K562 (cell line): ENCODE measurements around the gene ECI2. TPM values are rescaled to one million over a fixed set of nuclear protein-coding genes. Genes with fewer than 3 reads are reported as not detected.

ENCODE experiments used
- ARID1B ChIP-seq: fragments of 450-650 bp; IDR thresholded peaks from 2 replicates; pipeline ENCODE4 v1.6.1; 2016; ENCODE audit warnings: antibody characterized with exemption, mild to moderate bottlenecking, inconsistent platforms
- CBFA2T2 ChIP-seq: fragments of 450-650 bp; conservative IDR thresholded peaks from 2 replicates; pipeline ENCODE4 v1.6.1; 2017; ENCODE audit warnings: mild to moderate bottlenecking
- CBFA2T3 ChIP-seq: fragments of 450-650 bp; IDR thresholded peaks from 2 replicates; pipeline ENCODE4 v1.6.1; 2017
- ELF1 ChIP-seq: fragments of 200-800 bp; sonication (Bioruptor generic); IDR thresholded peaks from 2 replicates; pipeline ENCODE4 v1.6.1; 2016; ENCODE audit warnings: missing genetic modification characterization, missing compliant biosample characterization
- ERF ChIP-seq: fragments of 450-650 bp; formaldehyde crosslinking; IDR thresholded peaks from 2 replicates; pipeline ENCODE4 v1.4.0; 2020; ENCODE audit warnings: mild to moderate bottlenecking, mixed read lengths
- FOXP4 ChIP-seq: sonication (generic); formaldehyde crosslinking; IDR thresholded peaks from 2 replicates; pipeline ENCODE4 v1.8.0; 2022; ENCODE audit warnings: mild to moderate bottlenecking, missing genetic modification reagents, borderline replicate concordance
- GABPA ChIP-seq: fragments of 200-800 bp; sonication (Bioruptor generic); conservative IDR thresholded peaks from 2 replicates; pipeline ENCODE4 v1.6.1; 2016; ENCODE audit warnings: low read depth, missing genetic modification characterization, missing compliant biosample characterization
- HES1 ChIP-seq: fragments of 450-650 bp; IDR thresholded peaks from 2 replicates; pipeline ENCODE4 v1.6.1; 2016; ENCODE audit warnings: low read depth, mild to moderate bottlenecking, moderate library complexity
- HNRNPLL ChIP-seq: fragments of 200-400 bp; formaldehyde crosslinking; IDR thresholded peaks from 2 replicates; pipeline ENCODE4 v1.6.1; 2017; ENCODE audit warnings: low read length, low read depth, mild to moderate bottlenecking; ENCODE audit not compliant: poor library complexity, severe bottlenecking
- MED1 ChIP-seq: sonication (generic); formaldehyde crosslinking; IDR thresholded peaks from 2 replicates; pipeline ENCODE4 v1.8.1; 2023; ENCODE audit warnings: missing genetic modification reagents, borderline replicate concordance
- MEF2D ChIP-seq: conservative IDR thresholded peaks from 2 replicates; pipeline ENCODE4 v1.6.1; 2016; ENCODE audit warnings: low read depth, missing genetic modification characterization, missing compliant biosample characterization
- MLX ChIP-seq, 2 experiments: fragments of 450-650 bp in 1 of 2; sonication (generic) in 1 of 2; formaldehyde crosslinking; conservative IDR thresholded peaks; 2 replicates each; pipeline versions ENCODE4 v1.4.0 to v1.8.1; 2020 to 2022; ENCODE audit warnings: mild to moderate bottlenecking in 1 of 2, missing genetic modification reagents in 1 of 2
- MTA2 ChIP-seq: fragments of 450-650 bp; IDR thresholded peaks from 2 replicates; pipeline ENCODE4 v1.6.1; 2016; ENCODE audit warnings: low read depth
- NCOA2 ChIP-seq, 2 experiments: fragments of 450-650 bp; IDR thresholded peaks; 2 replicates each; pipeline ENCODE4 v1.6.1; 2018; ENCODE audit warnings: mild to moderate bottlenecking in 2 of 2, moderate library complexity in 1 of 2; ENCODE audit not compliant: partially characterized antibody in 2 of 2
- PML ChIP-seq: IDR thresholded peaks from 2 replicates; pipeline ENCODE4 v1.6.1; 2012; ENCODE audit warnings: low read length, inconsistent platforms
- RCOR1 ChIP-seq, 2 experiments: IDR thresholded peaks; 2 replicates each; pipeline ENCODE4 v1.6.1; 2012; ENCODE audit warnings: low read depth in 2 of 2, low read length in 2 of 2, borderline replicate concordance in 1 of 2, improper control_type of control experiment in 1 of 2
- RFX5 ChIP-seq: IDR thresholded peaks from 2 replicates; pipeline ENCODE4 v1.6.1; 2011; ENCODE audit warnings: low read depth, mild to moderate bottlenecking, improper control_type of control experiment, low read length
- RNF219 ChIP-seq: fragments of 250-450 bp; sonication (Bioruptor Pico); IDR thresholded peaks from 2 replicates; pipeline ENCODE4 v1.5.0; 2022; ENCODE audit warnings: mild to moderate bottlenecking
- SMAD3 ChIP-seq: fragments of 450-650 bp; formaldehyde crosslinking; conservative IDR thresholded peaks from 2 replicates; pipeline ENCODE4 v1.4.0; 2020; ENCODE audit warnings: mild to moderate bottlenecking
- STAG1 ChIP-seq: sonication (generic); formaldehyde crosslinking; IDR thresholded peaks from 2 replicates; pipeline ENCODE4 v1.5.0; 2020; ENCODE audit warnings: missing genetic modification reagents, borderline replicate concordance
- TCF7L2 ChIP-seq: fragments of 150-350 bp; IDR thresholded peaks from 2 replicates; pipeline ENCODE4 v1.6.1; 2016; ENCODE audit warnings: low read depth, mild to moderate bottlenecking, low read length, moderate library complexity
- TSC22D4 ChIP-seq: fragments of 450-650 bp; IDR thresholded peaks from 2 replicates; pipeline ENCODE4 v1.6.1; 2016; ENCODE audit warnings: missing genetic modification characterization, missing biosample characterization, control low read depth
- polyA plus RNA-seq, 8 experiments: library from polyadenylated mRNA; depleted of rRNA in 4 of 8; stranded (reverse) in 5 of 8; unstranded in 3 of 8; fragments of >200 nt; fragmentation: Nextera tagmentation in 2 of 8; fragmentation: Illumina TruSeq in 1 of 8; extraction: Ambion mirVana in 2 of 8; extraction: Trizol in 1 of 8; gene quantifications; 2 replicates each; pipeline versions ENCODE4 v1.2.1 to v1.2.3, GENCODE V29; 2011 to 2014; ENCODE audit warnings: inconsistent platforms in 1 of 8, missing spikeins in 1 of 8
- total RNA-seq, 7 experiments: library from RNA; depleted of rRNA in 6 of 7; stranded (reverse); fragments of >200 nt in 6 of 7; fragmentation: Illumina TruSeq in 2 of 7; extraction: Trizol in 2 of 7; gene quantifications; 2 replicates each; pipeline versions ENCODE4 v1.2.1 to v1.2.3, GENCODE V29; 2011 to 2021; ENCODE audit warnings: low replicate concordance in 1 of 7

Gene ECI2
- total and polyA plus RNA-seq, 9 of the 15 experiments (the other 6 are each of a cell fraction or from before 2014, with no cell fraction given) = 80.7 to 377 (median 142) TPM

GRCh38 chr6:4164117-4164442 lies 28.7 kb upstream of the ECI2 start (continued):
- TF ChIP-seq HNRNPLL = no peak
- no peak for TF ChIP-seq MLX (CRISPR knock-in tag; conservative IDR thresholded peaks at IDR 0.05)
- no peak for TF ChIP-seq HES1
- peak; percentile 75 for TF ChIP-seq CBFA2T3
- no peak for TF ChIP-seq STAG1
- 0 out of 2 replicates have a peak, but pooled peaks have one; percentile 22 for TF ChIP-seq PML
- no peak for TF ChIP-seq TSC22D4 (tag)
- TF ChIP-seq CBFA2T2 = peak; percentile 71
- TF ChIP-seq SMAD3 (CRISPR knock-in tag) = no peak
- TF ChIP-seq RCOR1 (IDR thresholded peaks at IDR 0.05; ENCODE audit: borderline replicate concordance in 1 of 2, low read depth in 2 of 2, low read length in 2 of 2) = no peak
- TF ChIP-seq FOXP4 (CRISPR knock-in tag) = no peak
- TF ChIP-seq ELF1 (tag) = no peak
- no peak for TF ChIP-seq MEF2D (tag)
- peak; percentile 35; the same call in 1 of the 2 replicates for TF ChIP-seq MTA2
- no peak for TF ChIP-seq NCOA2 (IDR thresholded peaks at IDR 0.05; ENCODE audit: partially characterized antibody in 2 of 2)
- TF ChIP-seq MED1 (CRISPR knock-in tag) = no peak
- no peak for TF ChIP-seq GABPA (tag)
- no peak for TF ChIP-seq ERF (CRISPR knock-in tag)
- TF ChIP-seq ARID1B = peak; percentile 60; the same call in 1 of the 2 replicates
- no peak for TF ChIP-seq RFX5
- TF ChIP-seq RNF219 (CRISPR knock-in tag) = no peak
- no peak for TF ChIP-seq TCF7L2
